CD4-positive, alpha-beta memory T cell (primary cell): ENCODE measurements around the gene SLC30A1. TPM values are rescaled to one million over a fixed set of nuclear protein-coding genes. Genes with fewer than 3 reads are reported as not detected.
A peak's percentile ranks its signal among the peaks of the same experiment; 100 is the strongest.

Experiments used
- CTCF ChIA-PET: fragments of 350-600 bp; sonication (Branson Sonifier 250); formaldehyde crosslinking; loops from one replicate; lab custom pipeline; 2021; ENCODE audit warnings: inconsistent platforms; ENCODE audit not compliant: partially characterized antibody; lab: Charles Lee
- POLR2A ChIA-PET: fragments of 350-600 bp; sonication (Branson Sonifier 250); formaldehyde crosslinking; loops from one replicate; lab custom pipeline; 2021; ENCODE audit not compliant: partially characterized antibody; lab: Charles Lee
- DNase-seq, 5 donors: peaks; one replicate each; pipeline versions ENCODE4 v3.0.0 to v3.0.0-alpha.2; 2020 to 2022; ENCODE audit warnings: mixed read lengths in 1 of 5
- H3K27ac ChIP-seq: one replicate; pipeline ENCODE4 v1.7.0; 2013; ENCODE audit warnings: low read depth, low read length
- H3K27me3 ChIP-seq: 2 replicates; pipeline ENCODE4 v1.7.0; 2013; ENCODE audit warnings: mild to moderate bottlenecking, low read length, moderate library complexity; ENCODE audit not compliant: insufficient read depth
- H3K36me3 ChIP-seq: 2 replicates; pipeline ENCODE4 v1.7.0; 2013; ENCODE audit warnings: mild to moderate bottlenecking, low read length, moderate library complexity; ENCODE audit not compliant: insufficient read depth
- H3K4me1 ChIP-seq: 2 replicates; pipeline ENCODE4 v1.7.0; 2013; ENCODE audit warnings: mild to moderate bottlenecking, low read length, moderate library complexity; ENCODE audit not compliant: insufficient read depth
- H3K4me3 ChIP-seq, 2 donors: one replicate each; pipeline ENCODE4 v1.7.0; 2013; ENCODE audit warnings: low read length in 2 of 2, mild to moderate bottlenecking in 1 of 2
- H3K9me3 ChIP-seq, 2 donors: one replicate each; pipeline ENCODE4 v1.7.0; 2013; ENCODE audit warnings: low read length in 2 of 2, control low read depth in 1 of 2; ENCODE audit not compliant: control insufficient read depth in 1 of 2
- H3K27ac Mint-ChIP-seq, 7 donors: one replicate each; pipeline ENCODE4 v1.8.0; 2020 to 2021; ENCODE audit warnings: mixed read lengths in 7 of 7, mild to moderate bottlenecking in 6 of 7, inconsistent platforms in 3 of 7, moderate library complexity in 3 of 7
- H3K27me3 Mint-ChIP-seq, 2 donors: one replicate each; pipeline ENCODE4 v1.8.0; 2020 to 2021; ENCODE audit warnings: mixed read lengths in 2 of 2
- H3K36me3 Mint-ChIP-seq, 2 donors: one replicate each; pipeline ENCODE4 v1.8.0; 2020 to 2021; ENCODE audit warnings: mixed read lengths in 2 of 2, inconsistent platforms in 1 of 2, mild to moderate bottlenecking in 1 of 2
- H3K4me1 Mint-ChIP-seq, 4 donors: one replicate each; pipeline ENCODE4 v1.8.0; 2020 to 2021; ENCODE audit warnings: mixed read lengths in 4 of 4, mild to moderate bottlenecking in 1 of 4
- H3K4me3 Mint-ChIP-seq, 8 donors: one replicate each; pipeline ENCODE4 v1.8.0; 2020 to 2021; ENCODE audit warnings: mixed read lengths in 8 of 8, mild to moderate bottlenecking in 7 of 8, moderate library complexity in 6 of 8, inconsistent platforms in 3 of 8
- H3K9me3 Mint-ChIP-seq, 8 donors: one replicate each; pipeline ENCODE4 v1.8.0; 2020 to 2021; ENCODE audit warnings: mixed read lengths in 8 of 8, mild to moderate bottlenecking in 5 of 8, inconsistent platforms in 3 of 8, moderate library complexity in 1 of 8
- intact Hi-C: fragments of 100-400 bp; cut with micrococcal nuclease; formaldehyde crosslinking; loops from one replicate; pipeline ENCODE4 v1.15.1; 2023
- polyA plus RNA-seq, 2 donors: library from polyadenylated mRNA; unstranded; fragments of 300-500 nt; fragmentation: Illumina TruSeq; gene quantifications; one replicate each; pipeline ENCODE4 v1.2.3, GENCODE V29; 2021
- total RNA-seq, 2 experiments: library from RNA; stranded (reverse); gene quantifications; one replicate each; pipeline ENCODE4 v1.2.3, GENCODE V29; 2021

Gene SLC30A1
- total and polyA plus RNA-seq, 4 experiments from 2014 or later = 2.5 to 10.6 (median 6.3) TPM

- Mint-ChIP-seq H3K27ac (no peak overlapping the region), H3K4me1 (peaks cover 9 to 18% (median 15%) of the 10 kb centered on the region in 4 donors), H3K36me3 (no peaks in the 10 kb centered on the region), H3K4me3 (no peak overlapping the region), H3K27me3 (no peaks in the 10 kb centered on the region), H3K9me3 (no peaks in the 10 kb centered on the region)
- peaks cover 11% of the 10 kb centered on the region for H3K4me1 ChIP-seq
- no peak for DNase-seq
- ChIA-PET POLR2A (no interaction called here), CTCF (no interaction called here)
- no peaks in the 10 kb centered on the region for H3K27me3 ChIP-seq
- H3K27ac ChIP-seq = no peak overlapping the region
- H3K36me3 ChIP-seq = no peaks in the 10 kb centered on the region
- intact Hi-C loops = no loop called here
- no peaks in the 10 kb centered on the region for H3K9me3 ChIP-seq
- no peak overlapping the region for H3K4me3 ChIP-seq
These were observed 42.7 kb upstream of the SLC30A1 start for GRCh38 chr1:211621447-211622198.

- intact Hi-C loops = no loop called here
- H3K27ac Mint-ChIP-seq = no peak overlapping the region
These were observed 41.1 kb upstream of the SLC30A1 start for GRCh38 chr1:211620097-211620496.

GRCh38 chr1:211619033-211619996 is 40.4 kb upstream of the SLC30A1 start:
- Histone ChIP-seq H3K4me1 (peaks cover 11% of the 10 kb centered on the region), H3K36me3 (no peaks in the 10 kb centered on the region), H3K4me3 (no peak overlapping the region), H3K27ac (no peak overlapping the region), H3K27me3 (no peaks in the 10 kb centered on the region), H3K9me3 (no peaks in the 10 kb centered on the region)
- H3K4me3 Mint-ChIP-seq = no peak overlapping the region
- no peak overlapping the region for H3K27ac Mint-ChIP-seq
- H3K4me1 Mint-ChIP-seq = peaks cover 9 to 17% (median 13%) of the 10 kb centered on the region in 4 donors
- intact Hi-C loops = no loop called here
- POLR2A ChIA-PET = no interaction called here
- no peaks in the 10 kb centered on the region for H3K27me3 Mint-ChIP-seq
- CTCF ChIA-PET = interaction anchor here (0.7 to 0.8 kb wide), 2 partner anchors 36 to 76 kb away, joined by 3 read pairs; no protein-coding TSS in a partner anchor
- H3K36me3 Mint-ChIP-seq = no peaks in the 10 kb centered on the region
- H3K9me3 Mint-ChIP-seq = no peaks in the 10 kb centered on the region
- DNase-seq = no peak

More at GRCh38 chr1:211620097-211620496, 41.1 kb upstream of the SLC30A1 start:
- H3K9me3 ChIP-seq = no peaks in the 10 kb centered on the region
- ChIA-PET POLR2A (no interaction called here), CTCF (interaction anchor here (0.8 kb wide), 1 partner anchor 36 kb away, joined by 3 read pairs; no protein-coding TSS in a partner anchor)
- Mint-ChIP-seq H3K9me3 (no peaks in the 10 kb centered on the region), H3K27me3 (no peaks in the 10 kb centered on the region), H3K4me1 (peaks cover 9 to 18% (median 15%) of the 10 kb centered on the region in 4 donors), H3K4me3 (peak overlapping the region in 1 of 8 donors; percentile 7), H3K36me3 (no peaks in the 10 kb centered on the region)
- peaks cover 11% of the 10 kb centered on the region for H3K4me1 ChIP-seq
- H3K36me3 ChIP-seq = no peaks in the 10 kb centered on the region
- no peak for DNase-seq
- no peaks in the 10 kb centered on the region for H3K27me3 ChIP-seq
- no peak overlapping the region for H3K4me3 ChIP-seq
- no peak overlapping the region for H3K27ac ChIP-seq

- intact Hi-C loops = no loop called here
- Mint-ChIP-seq H3K4me1 (no peaks in the 10 kb centered on the region), H3K27me3 (no peaks in the 10 kb centered on the region), H3K27ac (no peak overlapping the region), H3K9me3 (no peaks in the 10 kb centered on the region), H3K4me3 (no peak overlapping the region), H3K36me3 (no peaks in the 10 kb centered on the region)
- POLR2A ChIA-PET = no interaction called here
- Histone ChIP-seq H3K9me3 (no peaks in the 10 kb centered on the region), H3K4me1 (no peaks in the 10 kb centered on the region), H3K4me3 (no peak overlapping the region), H3K36me3 (no peaks in the 10 kb centered on the region), H3K27me3 (no peaks in the 10 kb centered on the region), H3K27ac (no peak overlapping the region)
- CTCF ChIA-PET = interaction anchor here (1.3 kb wide), 1 partner anchor 49 kb away, joined by 3 read pairs; no protein-coding TSS in a partner anchor
- no peak for DNase-seq
These were observed 38.0 kb upstream of the SLC30A1 start for GRCh38 chr1:211616965-211617297.

DNA sequence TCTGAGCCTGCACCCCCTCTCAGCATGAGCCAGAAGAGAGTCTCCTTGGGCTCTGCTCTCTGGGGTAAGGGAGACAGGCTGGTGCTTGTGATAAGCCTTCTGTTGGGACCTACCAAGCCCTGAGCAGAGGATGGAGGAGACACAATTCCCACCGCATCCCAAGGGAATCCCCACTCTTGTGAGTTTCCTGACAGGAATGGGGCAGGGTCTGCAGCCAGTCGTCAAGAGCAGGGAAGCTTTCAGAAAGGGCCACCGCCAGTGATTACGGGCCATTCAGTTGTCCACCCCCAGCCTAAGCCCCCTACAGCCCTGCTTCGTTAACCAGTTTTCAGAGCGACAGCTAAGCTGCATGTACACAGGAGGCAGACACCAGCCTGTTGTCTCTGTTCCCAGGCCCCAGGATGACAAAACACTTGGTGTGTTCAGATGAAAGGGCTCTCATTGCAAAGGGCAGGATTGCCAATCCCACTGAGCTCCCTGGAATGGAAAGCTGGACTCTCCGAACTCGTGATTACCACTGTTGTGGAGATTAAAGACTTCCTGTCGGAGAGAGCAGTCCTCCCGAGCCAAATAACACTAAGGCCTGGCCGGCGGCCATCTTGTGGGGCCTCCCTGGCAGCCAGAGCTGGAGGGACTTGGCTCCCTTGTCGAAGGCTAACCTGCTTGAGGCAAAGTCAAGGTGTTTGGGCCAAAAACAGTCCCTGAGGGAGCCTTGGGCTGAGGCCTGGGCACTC is 37.4 kb upstream of the SLC30A1 start:
- H3K27ac ChIP-seq = no peak overlapping the region
- no peak for DNase-seq
- H3K36me3 Mint-ChIP-seq = no peaks in the 10 kb centered on the region
- no peaks in the 10 kb centered on the region for H3K9me3 ChIP-seq
- H3K4me1 ChIP-seq = no peaks in the 10 kb centered on the region
- CTCF ChIA-PET = interaction anchor here (1.3 kb wide), 1 partner anchor 49 kb away, joined by 3 read pairs; no protein-coding TSS in a partner anchor
- H3K4me3 ChIP-seq = no peak overlapping the region
- intact Hi-C loops = no loop called here
- H3K27me3 ChIP-seq = no peaks in the 10 kb centered on the region
- POLR2A ChIA-PET = no interaction called here
- H3K36me3 ChIP-seq = no peaks in the 10 kb centered on the region
- no peaks in the 10 kb centered on the region for H3K9me3 Mint-ChIP-seq
- H3K27me3 Mint-ChIP-seq = no peaks in the 10 kb centered on the region
- H3K4me1 Mint-ChIP-seq = no peaks in the 10 kb centered on the region
- H3K4me3 Mint-ChIP-seq = no peak overlapping the region
- H3K27ac Mint-ChIP-seq = no peak overlapping the region

DNA sequence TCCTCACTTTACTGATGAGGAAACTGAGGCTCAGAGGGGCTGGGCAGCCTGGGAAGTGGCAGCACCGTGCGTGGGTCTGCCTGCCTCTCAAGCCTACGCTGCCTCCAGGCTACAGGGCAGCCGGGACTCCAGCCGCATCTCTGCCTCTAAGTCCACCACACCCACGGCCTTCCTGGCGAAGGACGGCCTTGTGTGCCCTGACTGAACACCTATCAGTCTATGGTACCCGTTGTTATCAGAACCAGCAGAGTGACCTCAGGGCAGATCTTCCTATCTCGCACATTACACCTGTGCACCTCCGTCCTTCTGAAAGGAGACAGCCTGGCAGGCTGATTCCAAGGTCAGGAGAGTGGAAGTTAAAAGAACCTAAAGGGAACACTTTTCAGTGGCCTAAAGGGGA is 35.7 kb upstream of the SLC30A1 start:
- intact Hi-C loops = no loop called here
- Histone ChIP-seq H3K4me1 (no peaks in the 10 kb centered on the region), H3K4me3 (no peak overlapping the region), H3K36me3 (no peaks in the 10 kb centered on the region), H3K9me3 (no peaks in the 10 kb centered on the region), H3K27ac (no peak overlapping the region), H3K27me3 (no peaks in the 10 kb centered on the region)
- DNase-seq = no peak
- Mint-ChIP-seq H3K27ac (no peak overlapping the region), H3K27me3 (no peaks in the 10 kb centered on the region), H3K4me3 (no peak overlapping the region), H3K9me3 (no peaks in the 10 kb centered on the region), H3K4me1 (no peaks in the 10 kb centered on the region), H3K36me3 (no peaks in the 10 kb centered on the region)
- ChIA-PET POLR2A (no interaction called here), CTCF (no interaction called here)
